Glutamatergic neuron (in vitro differentiated cells): ENCODE data around the gene GOLT1A. TPM values are rescaled to one million over a fixed set of nuclear protein-coding genes. Genes with fewer than 3 reads are reported as not detected.

ENCODE experiments used
- DNase-seq: peaks from one replicate; pipeline ENCODE4 v3.0.0; 2022
- H3K27ac Mint-ChIP-seq: one replicate; pipeline ENCODE4 v1.8.0; 2020; ENCODE audit warnings: mild to moderate bottlenecking, mixed read lengths, inconsistent platforms; ENCODE audit not compliant: unreplicated experiment
- H3K27me3 Mint-ChIP-seq: one replicate; pipeline ENCODE4 v1.8.0; 2020; ENCODE audit warnings: mild to moderate bottlenecking, moderate library complexity, mixed read lengths, inconsistent platforms; ENCODE audit not compliant: unreplicated experiment
- H3K36me3 Mint-ChIP-seq: one replicate; pipeline ENCODE4 v1.8.0; 2020; ENCODE audit warnings: mild to moderate bottlenecking, mixed read lengths, inconsistent platforms; ENCODE audit not compliant: unreplicated experiment
- H3K4me1 Mint-ChIP-seq: one replicate; pipeline ENCODE4 v1.8.0; 2020; ENCODE audit warnings: mild to moderate bottlenecking, low read depth, mixed read lengths, inconsistent platforms; ENCODE audit not compliant: unreplicated experiment
- H3K4me3 Mint-ChIP-seq: one replicate; pipeline ENCODE4 v1.8.0; 2020; ENCODE audit warnings: mild to moderate bottlenecking, mixed read lengths, inconsistent platforms; ENCODE audit not compliant: unreplicated experiment
- H3K9me3 Mint-ChIP-seq: one replicate; pipeline ENCODE4 v1.8.0; 2020; ENCODE audit warnings: mild to moderate bottlenecking, moderate library complexity, mixed read lengths, inconsistent platforms; ENCODE audit not compliant: unreplicated experiment
- total RNA-seq: library from RNA; stranded (reverse); fragmentation: NEBNext Ultra II Directional; extraction: Animal tissue kit (Norgen Biotek cat#: 25700); gene quantifications from one replicate; pipeline ENCODE4 v1.2.1, GENCODE V29; 2021; ENCODE audit not compliant: unreplicated experiment
- TF ChIP-seq, protein P1 (sequence below): fragments of 200-600 bp; sonication (generic); IDR thresholded peaks from one replicate; pipeline ENCODE4 v1.5.0; 2021; ENCODE audit not compliant: partially characterized antibody, unreplicated experiment

Gene GOLT1A
- total RNA-seq, 1 donor from 2014 or later: not detected

DNA sequence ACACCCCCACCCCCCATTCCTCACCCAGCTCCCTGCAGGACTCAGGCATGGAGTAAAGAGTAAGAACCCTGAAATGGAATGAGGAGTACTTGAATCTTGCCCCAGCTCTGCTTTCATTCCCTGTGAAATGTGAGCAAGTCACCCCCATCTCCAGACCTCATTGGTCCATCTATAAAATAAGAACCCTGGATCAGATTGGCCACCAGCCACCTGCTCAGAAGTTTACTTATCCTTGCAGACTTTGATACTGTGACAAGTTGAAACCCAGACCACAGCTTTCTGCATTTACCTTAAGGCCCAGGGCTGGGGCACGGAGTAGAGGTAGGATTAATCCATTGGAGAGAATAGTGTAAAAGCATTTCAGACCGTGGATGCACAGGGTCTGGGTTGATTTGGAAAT, 19.7 kb downstream of the GOLT1A start:
- Mint-ChIP-seq H3K27ac (no peak overlapping the region), H3K9me3 (peaks cover 14% of the 10 kb centered on the region), H3K27me3 (peaks cover 19% of the 10 kb centered on the region), H3K4me3 (no peak overlapping the region), H3K4me1 (peaks cover 29% of the 10 kb centered on the region), H3K36me3 (no peaks in the 10 kb centered on the region)
- TF ChIP-seq, protein P1, sequence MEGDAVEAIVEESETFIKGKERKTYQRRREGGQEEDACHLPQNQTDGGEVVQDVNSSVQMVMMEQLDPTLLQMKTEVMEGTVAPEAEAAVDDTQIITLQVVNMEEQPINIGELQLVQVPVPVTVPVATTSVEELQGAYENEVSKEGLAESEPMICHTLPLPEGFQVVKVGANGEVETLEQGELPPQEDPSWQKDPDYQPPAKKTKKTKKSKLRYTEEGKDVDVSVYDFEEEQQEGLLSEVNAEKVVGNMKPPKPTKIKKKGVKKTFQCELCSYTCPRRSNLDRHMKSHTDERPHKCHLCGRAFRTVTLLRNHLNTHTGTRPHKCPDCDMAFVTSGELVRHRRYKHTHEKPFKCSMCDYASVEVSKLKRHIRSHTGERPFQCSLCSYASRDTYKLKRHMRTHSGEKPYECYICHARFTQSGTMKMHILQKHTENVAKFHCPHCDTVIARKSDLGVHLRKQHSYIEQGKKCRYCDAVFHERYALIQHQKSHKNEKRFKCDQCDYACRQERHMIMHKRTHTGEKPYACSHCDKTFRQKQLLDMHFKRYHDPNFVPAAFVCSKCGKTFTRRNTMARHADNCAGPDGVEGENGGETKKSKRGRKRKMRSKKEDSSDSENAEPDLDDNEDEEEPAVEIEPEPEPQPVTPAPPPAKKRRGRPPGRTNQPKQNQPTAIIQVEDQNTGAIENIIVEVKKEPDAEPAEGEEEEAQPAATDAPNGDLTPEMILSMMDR: no peak
- no peak for DNase-seq

DNA sequence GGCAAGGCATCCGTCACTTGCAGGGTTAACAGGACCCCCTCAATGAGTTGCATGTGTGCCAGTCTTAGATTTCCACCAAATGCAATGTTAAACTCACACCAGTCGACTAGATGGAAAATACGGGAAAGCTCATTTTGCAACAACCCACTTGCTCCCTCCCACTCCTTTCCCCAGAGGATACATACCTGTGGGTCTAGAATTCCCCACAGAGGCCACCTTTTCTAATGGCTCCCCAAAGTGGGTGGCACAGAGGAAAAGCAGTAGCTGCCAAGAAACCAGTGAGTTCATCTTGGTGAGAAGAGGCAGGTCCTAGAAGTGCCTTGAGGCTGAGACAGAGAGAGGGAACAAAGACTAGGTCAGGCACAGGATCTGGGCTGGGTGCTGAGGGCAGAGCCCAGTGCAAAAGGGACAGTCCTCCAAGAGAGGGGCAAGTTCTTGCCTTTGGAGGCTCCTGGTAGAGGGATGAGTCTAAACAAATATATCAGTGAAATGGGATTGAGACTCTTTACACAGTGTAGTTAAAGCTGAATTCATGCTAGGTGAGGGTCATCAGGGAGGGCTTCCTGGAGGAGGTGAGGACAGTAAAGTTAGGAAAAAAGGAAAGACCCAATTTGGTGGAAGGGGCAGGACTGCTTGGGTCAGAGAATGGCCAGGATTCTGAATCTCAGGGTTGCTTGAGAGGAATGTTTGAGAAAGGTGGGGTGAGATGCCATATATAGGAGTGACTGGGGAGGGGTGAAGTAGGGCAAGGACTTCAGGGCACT, 21.0 kb downstream of the GOLT1A start:
- TF ChIP-seq, protein P1: no peak
- H3K4me1 Mint-ChIP-seq: peaks cover 28% of the 10 kb centered on the region
- no peaks in the 10 kb centered on the region for H3K36me3 Mint-ChIP-seq
- no peak for DNase-seq
- no peak overlapping the region for H3K27ac Mint-ChIP-seq
- H3K4me3 Mint-ChIP-seq: no peak overlapping the region
- H3K27me3 Mint-ChIP-seq: peaks cover 16% of the 10 kb centered on the region
- H3K9me3 Mint-ChIP-seq: peaks cover 6% of the 10 kb centered on the region

DNA sequence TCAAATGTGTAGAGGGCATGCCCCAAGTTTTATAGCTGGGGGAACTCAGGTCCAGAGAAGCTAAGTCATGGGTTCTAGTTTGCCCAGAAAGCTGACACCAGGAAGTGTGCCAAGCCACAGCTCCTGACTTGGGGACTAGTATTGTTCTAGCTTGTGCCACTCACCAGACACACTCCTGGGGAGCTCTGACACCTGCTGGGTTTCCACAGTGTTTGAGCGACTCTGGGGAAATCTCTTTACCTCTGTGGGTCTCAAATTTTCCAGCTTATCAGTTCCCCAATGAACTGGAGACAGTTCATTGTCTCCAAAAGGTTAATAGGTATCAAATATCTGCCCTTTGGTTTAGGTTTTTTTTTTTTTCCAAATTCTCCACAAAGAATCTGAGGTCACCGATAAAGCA, 21.7 kb downstream of the GOLT1A start:
- Mint-ChIP-seq H3K27ac (no peak overlapping the region), H3K36me3 (no peaks in the 10 kb centered on the region), H3K27me3 (peaks cover 16% of the 10 kb centered on the region), H3K9me3 (peaks cover 6% of the 10 kb centered on the region), H3K4me3 (no peak overlapping the region), H3K4me1 (peaks cover 36% of the 10 kb centered on the region)
- DNase-seq: no peak
- TF ChIP-seq, protein P1: no peak

DNA sequence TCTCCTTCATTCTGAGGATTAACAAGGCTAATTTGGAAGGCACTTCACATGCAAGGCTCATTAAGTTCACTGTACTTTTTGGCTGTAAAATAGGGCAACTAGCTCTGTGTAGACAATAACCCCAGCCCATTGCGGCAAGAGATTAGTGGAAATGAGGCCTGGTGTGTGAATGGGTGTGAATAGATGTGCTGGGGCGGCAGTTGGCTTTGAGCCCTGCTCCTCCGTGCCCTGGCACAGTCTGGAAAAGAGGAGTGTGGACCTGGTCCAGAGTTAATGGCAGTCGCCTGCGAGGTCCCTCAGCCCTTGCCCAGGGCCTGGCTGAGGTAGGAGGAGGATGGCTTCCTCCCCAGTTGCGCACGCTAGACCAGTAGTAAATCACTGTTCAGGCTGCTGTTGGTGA, 22.3 kb downstream of the GOLT1A start:
- Mint-ChIP-seq H3K9me3 (peaks cover 6% of the 10 kb centered on the region), H3K4me1 (peaks cover 35% of the 10 kb centered on the region), H3K36me3 (no peaks in the 10 kb centered on the region), H3K27me3 (peaks cover 16% of the 10 kb centered on the region), H3K27ac (no peak overlapping the region), H3K4me3 (no peak overlapping the region)
- DNase-seq: no peak
- TF ChIP-seq, protein P1: no peak
